NCI-H524 treated with DMSO at 0.1 percent for 48 hours (cell line): ENCODE data around the gene CD63.
A peak's percentile ranks its signal among the peaks of the same experiment; 100 is the strongest.

Experiments used
- DNase-seq: peaks from one replicate; lab custom pipeline; 2025; lab: John Stamatoyannopoulos, UW

The CD63 gene

DNA sequence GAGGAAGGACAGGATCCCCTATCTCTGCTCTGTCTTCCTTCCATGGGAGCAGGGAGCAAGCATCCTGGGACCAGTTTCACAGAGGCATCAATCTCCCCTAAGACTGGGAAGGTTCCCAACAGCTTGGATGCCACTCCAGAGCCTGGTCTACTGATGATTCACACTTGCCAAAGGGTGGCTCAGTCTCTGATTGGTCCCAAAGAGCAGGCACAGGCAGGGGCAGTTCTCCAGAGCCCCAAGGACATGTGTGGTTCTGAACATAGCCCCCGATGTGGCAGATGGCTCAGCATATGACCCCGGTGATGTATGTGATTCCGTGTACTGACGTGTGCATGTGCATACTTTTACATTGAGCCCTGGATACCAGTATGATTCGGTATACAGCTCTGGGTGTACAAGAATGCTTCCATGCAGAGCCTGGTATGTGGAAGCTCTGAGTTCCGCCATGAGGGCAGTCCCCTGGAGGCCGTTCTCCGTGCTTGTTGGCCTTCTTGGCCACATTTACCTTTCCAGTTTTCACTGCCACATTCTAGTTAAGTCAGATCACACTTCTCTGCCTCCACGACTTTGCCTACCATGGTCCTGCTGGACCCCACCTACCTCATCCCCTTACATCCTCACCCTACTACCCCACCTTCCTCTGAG lies 42.3 kb downstream of the CD63 start:
- DNase-seq: no peak

DNA sequence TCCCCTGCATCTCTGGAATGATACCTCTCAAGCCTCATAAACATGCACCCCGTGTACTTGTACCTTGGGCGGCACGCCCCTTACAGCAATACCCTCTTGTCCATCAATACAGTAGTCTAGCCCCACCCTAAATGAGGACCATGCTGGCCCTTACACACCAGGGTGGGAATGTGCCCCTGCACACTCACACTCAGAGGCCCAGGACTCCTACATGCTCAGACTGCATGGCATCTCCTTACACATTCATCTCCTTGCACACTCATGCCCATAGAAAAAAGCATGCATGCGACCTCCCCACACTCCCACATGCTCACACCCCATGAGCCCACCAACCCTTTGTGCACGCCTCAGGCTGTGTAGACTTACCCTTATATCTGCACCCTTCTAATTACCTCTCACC lies 43.1 kb downstream of the CD63 start:
- DNase-seq: no peak

DNA sequence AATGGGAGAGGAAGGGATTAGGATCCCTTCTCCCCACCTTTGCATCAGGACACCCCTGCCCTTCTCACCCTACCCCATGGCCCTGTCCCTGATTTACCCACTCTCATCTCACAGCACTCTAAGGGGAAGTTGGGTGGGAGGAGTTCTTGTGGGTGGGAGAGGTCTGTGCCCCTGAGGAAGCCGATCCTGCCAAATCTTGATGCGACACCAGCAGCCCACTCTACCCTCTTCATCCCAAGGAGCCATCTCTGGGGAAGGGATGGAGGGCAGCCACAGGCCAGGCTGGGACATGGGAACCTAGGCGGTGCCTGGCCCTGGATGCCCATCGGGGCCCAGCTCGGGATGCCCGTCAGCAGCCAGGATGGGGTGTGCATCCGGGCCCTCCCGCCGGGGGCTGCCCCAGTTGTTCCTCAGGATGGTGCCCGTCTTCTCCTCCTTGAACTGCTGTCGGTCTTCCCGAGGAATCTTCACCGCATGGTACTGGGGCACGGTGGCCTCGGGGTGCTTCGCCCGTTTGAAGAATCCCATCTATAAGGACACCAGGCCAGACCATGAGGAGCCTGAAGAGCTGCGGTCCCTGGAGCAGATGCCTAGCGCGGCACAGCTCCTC lies 43.9 kb downstream of the CD63 start:
- DNase-seq: no peak

DNA sequence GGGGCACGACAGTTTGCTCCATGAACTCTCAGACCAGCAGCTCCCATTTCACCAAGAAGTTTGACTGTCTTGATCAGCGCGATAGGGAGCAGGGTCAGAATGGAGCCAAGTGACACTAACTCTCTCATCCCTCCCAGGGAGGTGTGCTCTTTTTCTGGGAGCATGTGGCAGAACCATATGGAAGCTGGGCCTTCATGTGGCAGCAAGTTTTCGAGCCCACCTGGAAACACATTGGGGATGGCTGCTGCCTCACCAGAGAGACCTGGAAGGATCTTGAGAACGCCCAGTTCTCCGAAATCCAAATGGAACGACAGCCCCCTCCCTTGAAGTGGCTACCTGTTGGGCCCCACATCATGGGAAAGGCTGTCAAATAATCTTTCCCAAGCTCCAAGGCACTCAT lies 45.1 kb downstream of the CD63 start:
- DNase-seq: no peak

DNA sequence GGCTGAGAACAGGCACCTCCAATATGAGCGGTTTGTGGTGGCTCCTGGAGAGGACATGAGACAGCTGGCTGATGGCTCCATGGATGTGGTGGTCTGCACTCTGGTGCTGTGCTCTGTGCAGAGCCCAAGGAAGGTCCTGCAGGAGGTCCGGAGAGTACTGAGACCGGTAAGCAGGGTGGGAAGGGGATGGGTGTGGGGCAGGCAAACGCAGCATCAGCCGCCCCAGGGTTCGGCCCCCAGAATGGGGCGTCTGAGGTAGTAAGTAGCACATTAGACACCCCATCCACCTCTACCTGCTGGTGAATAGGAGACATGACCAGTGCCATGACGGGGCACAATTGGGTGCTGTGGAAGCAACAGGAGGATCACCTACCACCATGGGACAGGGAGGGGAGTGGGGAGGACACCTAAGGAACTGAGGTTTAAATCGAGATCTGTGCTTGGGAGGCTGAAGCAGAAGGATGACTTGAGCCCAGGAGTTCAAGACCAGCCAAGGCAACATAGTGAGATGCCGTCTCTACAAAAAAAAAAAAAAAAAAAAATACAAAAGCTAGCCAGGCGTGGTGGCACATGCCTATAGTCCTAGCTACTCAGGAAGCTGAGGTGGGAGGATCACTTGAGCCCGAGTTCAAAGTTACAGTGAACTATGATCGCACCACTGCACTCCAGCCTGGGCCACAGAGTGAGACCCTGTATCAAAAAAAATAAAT lies 46.6 kb downstream of the CD63 start:
- DNase-seq: no peak

DNA sequence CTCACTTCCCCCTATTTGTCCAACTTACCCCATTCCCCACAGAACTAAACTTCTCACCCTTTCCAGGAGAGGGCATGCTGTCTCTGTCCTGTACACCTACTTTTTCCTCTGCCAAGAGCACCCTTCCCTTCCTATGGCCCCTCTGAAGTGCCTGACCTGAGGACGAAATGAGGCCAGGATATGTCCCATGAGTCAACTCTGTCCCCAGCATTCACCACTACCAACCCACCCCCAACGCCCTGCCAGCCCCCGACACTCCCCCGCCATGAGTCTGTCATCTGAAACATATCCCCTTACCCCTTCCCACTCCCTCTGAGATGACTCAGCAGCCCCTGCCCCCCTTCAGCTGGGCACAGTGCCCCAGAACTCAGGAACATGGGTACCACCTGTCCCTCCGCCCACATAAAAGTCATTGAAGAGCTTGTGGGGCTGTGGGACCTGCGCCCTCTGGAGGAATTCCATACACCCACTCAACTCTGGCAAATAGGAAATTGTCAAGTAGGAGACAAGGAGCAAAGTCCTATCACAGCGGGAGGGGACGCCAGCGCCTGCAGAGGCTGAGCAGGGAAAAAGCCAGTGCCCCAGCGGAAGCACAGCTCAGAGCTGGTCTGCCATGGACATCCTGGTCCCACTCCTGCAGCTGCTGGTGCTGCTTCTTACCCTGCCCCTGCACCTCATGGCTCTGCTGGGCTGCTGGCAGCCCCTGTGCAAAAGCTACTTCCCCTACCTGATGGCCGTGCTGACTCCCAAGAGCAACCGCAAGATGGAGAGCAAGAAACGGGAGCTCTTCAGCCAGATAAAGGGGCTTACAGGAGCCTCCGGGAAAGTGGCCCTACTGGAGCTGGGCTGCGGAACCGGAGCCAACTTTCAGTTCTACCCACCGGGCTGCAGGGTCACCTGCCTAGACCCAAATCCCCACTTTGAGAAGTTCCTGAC lies 47.4 kb downstream of the CD63 start:
- DNase-seq: peak; percentile 53

DNA sequence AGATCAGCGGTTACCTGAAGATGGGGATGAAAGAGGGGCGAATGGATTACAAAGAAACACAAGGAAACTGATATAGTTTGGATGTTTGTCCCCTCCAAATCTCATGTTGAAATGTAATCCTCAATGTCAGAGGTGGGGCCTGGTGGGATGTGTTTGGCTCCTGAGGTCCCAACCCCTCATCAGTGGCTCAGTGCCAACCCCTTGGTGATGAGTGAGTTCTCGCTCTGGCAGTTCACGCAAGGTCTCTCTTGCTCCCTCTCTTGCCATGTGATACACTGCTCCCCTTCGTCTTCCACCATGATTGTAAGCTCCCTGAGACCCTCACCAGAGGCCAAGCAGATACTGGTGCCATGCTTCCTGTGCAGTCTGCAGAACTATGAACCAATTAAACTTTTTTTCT lies 49.1 kb downstream of the CD63 start:
- DNase-seq: no peak

DNA sequence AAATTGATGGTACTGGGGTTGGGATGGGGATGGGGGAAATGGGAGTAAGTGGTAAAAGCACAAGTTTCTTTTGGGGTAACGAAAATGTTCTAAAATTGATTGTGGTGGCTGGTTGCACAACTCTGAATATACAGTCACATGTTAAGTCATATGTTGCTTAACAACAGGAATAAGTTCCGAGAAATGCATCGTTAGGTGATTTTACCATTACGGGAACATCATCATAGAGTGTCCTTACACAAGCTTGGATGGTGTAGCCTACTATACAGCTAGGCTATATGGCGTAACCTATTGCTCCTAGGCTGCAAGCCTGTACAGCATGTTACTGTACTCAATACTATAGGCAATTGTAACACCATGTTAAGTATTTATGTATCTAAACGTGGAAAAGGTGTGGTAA lies 52.1 kb downstream of the CD63 start:
- DNase-seq: no peak

DNA sequence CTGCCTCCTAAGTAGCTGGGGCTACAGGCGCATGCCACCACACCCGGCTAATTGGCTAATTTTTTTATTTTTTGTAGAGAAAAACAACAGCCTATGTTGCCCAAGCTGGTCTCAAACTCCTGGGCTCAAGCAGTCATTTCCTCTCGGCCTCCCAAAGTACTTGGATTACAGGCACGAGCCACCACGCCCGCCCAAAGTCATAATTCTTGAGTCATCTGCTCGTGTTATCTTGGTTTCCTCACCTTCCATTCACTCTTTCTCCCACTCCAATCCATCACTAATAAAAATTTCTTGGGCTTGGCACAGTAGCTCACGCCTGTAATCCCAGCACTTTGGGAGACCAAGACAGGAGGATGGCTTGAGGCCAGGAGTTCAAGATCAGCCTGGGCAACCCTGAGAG lies 53.1 kb downstream of the CD63 start:
- no peak for DNase-seq
